HepG2 (cell line): Measurements from ENCODE around the gene KCNAB2. TPM values are rescaled to one million over a fixed set of nuclear protein-coding genes. Genes with fewer than 3 reads are reported as not detected.

ENCODE experiments used
- ATAC-seq: fragments of 200-7000 bp; cut with Tn5 transposase; 3 replicates; pipeline ENCODE4 v1.9.1; 2020; ENCODE audit warnings: mild to moderate bottlenecking, moderate library complexity
- BruUV-seq: library from RNA; stranded (reverse); fragments of 400-500 nt; replicated peaks from 2 replicates; lab custom pipeline; 2021; lab: Mats Ljungman, UMichigan
- CTCF ChIA-PET: fragments of 300-600 bp; formaldehyde crosslinking; extraction: SDS; loops from one replicate; lab custom pipeline; 2021; ENCODE audit warnings: low total read pairs, inconsistent platforms, low intra/inter-chr PET ratio; lab: Yijun Ruan, JAX
- POLR2A ChIA-PET: fragments of 350-600 bp; sonication (Branson Sonifier 250); formaldehyde crosslinking; loops from one replicate; lab custom pipeline; 2020; ENCODE audit warnings: antibody characterized with exemption, inconsistent platforms; lab: Yijun Ruan, JAX
- DNase-seq: peaks from one replicate; pipeline ENCODE4 v3.0.0-alpha.2; 2015; ENCODE audit warnings: low spot score
- FAIRE-seq: peaks from 3 replicates; lab custom pipeline; 2011; peaks lifted over from hg19 to GRCh38; lab: Jason Lieb, UNC
- H2AFZ ChIP-seq: one replicate; pipeline ENCODE4 v1.6.1; 2011; ENCODE audit warnings: low read length, inconsistent platforms
- H3K27ac ChIP-seq: fragments of 300-600 bp; 3 replicates; pipeline ENCODE4 v1.8.0; 2011; ENCODE audit warnings: mixed run types, mild to moderate bottlenecking, mixed read lengths, low read length, inconsistent platforms; ENCODE audit not compliant: insufficient read depth; ENCODE audit errors: extremely low read length
- H3K27me3 ChIP-seq, 2 experiments: fragments of 200-600 bp in 1 of 2; 2 replicates in 1 of 2; 3 replicates in 1 of 2; pipeline versions ENCODE4 v1.6.0 to v1.8.0; 2011; ENCODE audit warnings: low read length in 2 of 2, mild to moderate bottlenecking in 2 of 2, moderate library complexity in 2 of 2, inconsistent platforms in 1 of 2; ENCODE audit not compliant: insufficient read depth in 2 of 2, control insufficient read depth in 1 of 2
- H3K36me3 ChIP-seq, 2 experiments: fragments of 200-600 bp in 1 of 2; replicated peaks in 1 of 2; 2 replicates in 1 of 2; 3 replicates in 1 of 2; pipeline versions ENCODE4 v1.5.1 to v1.8.0; 2011; ENCODE audit warnings: low read length in 2 of 2, inconsistent platforms in 1 of 2; ENCODE audit not compliant: insufficient read depth in 2 of 2, control insufficient read depth in 1 of 2
- H3K4me1 ChIP-seq: 2 replicates; pipeline ENCODE4 v1.5.1; 2012; ENCODE audit warnings: low read length, inconsistent platforms; ENCODE audit not compliant: insufficient read depth
- H3K4me2 ChIP-seq: 2 replicates; pipeline ENCODE4 v1.6.0; 2011; ENCODE audit warnings: low read depth, low read length, inconsistent platforms
- H3K4me3 ChIP-seq, 3 experiments: fragments of 200-600 bp in 1 of 3; sonication (generic), shearing (Covaris generic) in 1 of 3; replicated peaks in 1 of 3; 2 replicates each; pipeline ENCODE4 v1.5.1; 2011 to 2016; ENCODE audit warnings: low read length in 3 of 3, inconsistent platforms in 2 of 3, low read depth in 2 of 3, mild to moderate bottlenecking in 2 of 3, control low read depth in 1 of 3, mixed read lengths in 1 of 3; ENCODE audit not compliant: insufficient read depth in 1 of 3
- H3K79me2 ChIP-seq: one replicate; pipeline ENCODE4 v1.6.1; 2011; ENCODE audit warnings: low read length, inconsistent platforms; ENCODE audit not compliant: insufficient read depth
- H3K9ac ChIP-seq: 2 replicates; pipeline ENCODE4 v1.6.0; 2011; ENCODE audit warnings: mild to moderate bottlenecking, low read depth, low read length, inconsistent platforms; ENCODE audit not compliant: insufficient read depth
- H3K9me3 ChIP-seq: 2 replicates; pipeline ENCODE4 v1.5.1; 2012; ENCODE audit warnings: mild to moderate bottlenecking, low read length
- H4K20me1 ChIP-seq: 2 replicates; pipeline ENCODE4 v1.6.0; 2011; ENCODE audit warnings: inconsistent platforms, mild to moderate bottlenecking, low read length, moderate library complexity; ENCODE audit not compliant: insufficient read depth
- BHLHE40 ChIP-seq: IDR thresholded peaks from 2 replicates; pipeline ENCODE4 v1.6.1; 2011; ENCODE audit warnings: low read length, improper control_type of control experiment
- NR2F2 ChIP-seq: IDR thresholded peaks from 2 replicates; pipeline ENCODE4 v1.6.1; 2012; ENCODE audit warnings: low read depth, inconsistent platforms, borderline replicate concordance
- RARG ChIP-seq: sonication (generic); formaldehyde crosslinking; IDR thresholded peaks from 2 replicates; pipeline ENCODE4 v1.4.0; 2020; ENCODE audit warnings: low read depth, mild to moderate bottlenecking, missing genetic modification reagents
- SMARCC2 ChIP-seq: fragments of 450-650 bp; IDR thresholded peaks from 2 replicates; pipeline ENCODE4 v1.6.1; 2017; ENCODE audit warnings: antibody characterized with exemption, mild to moderate bottlenecking
- TAF1 ChIP-seq: sonication (generic); formaldehyde crosslinking; IDR thresholded peaks from 2 replicates; pipeline ENCODE4 v1.4.0; 2020; ENCODE audit warnings: missing genetic modification reagents
- TAF15 ChIP-seq: fragments of 200-400 bp; formaldehyde crosslinking; IDR thresholded peaks from one replicate; pipeline ENCODE4 v1.6.1; 2018; ENCODE audit warnings: mild to moderate bottlenecking, low read depth, low read length; ENCODE audit not compliant: poor library complexity, severe bottlenecking
- TCF7L2 ChIP-seq: IDR thresholded peaks from 2 replicates; pipeline ENCODE4 v1.6.1; 2011; ENCODE audit warnings: mild to moderate bottlenecking, low read depth, low read length, moderate library complexity
- ZNF251 ChIP-seq: sonication (generic); formaldehyde crosslinking; IDR thresholded peaks from 2 replicates; pipeline ENCODE4 v1.9.0; 2021; ENCODE audit warnings: mild to moderate bottlenecking, missing genetic modification reagents
- ZNF446 ChIP-seq: sonication (generic); formaldehyde crosslinking; IDR thresholded peaks from 2 replicates; pipeline ENCODE4 v1.5.0; 2020; ENCODE audit warnings: mild to moderate bottlenecking, missing genetic modification reagents
- ZNF703 ChIP-seq: sonication (generic); formaldehyde crosslinking; IDR thresholded peaks from 2 replicates; pipeline ENCODE4 v1.5.1; 2020; ENCODE audit warnings: missing genetic modification reagents, mild to moderate bottlenecking, moderate library complexity, borderline replicate concordance
- ZNF746 ChIP-seq: sonication (generic); formaldehyde crosslinking; IDR thresholded peaks from 2 replicates; pipeline ENCODE4 v1.8.0; 2022; ENCODE audit warnings: mild to moderate bottlenecking, missing genetic modification reagents
- ZNF772 ChIP-seq: sonication (generic); formaldehyde crosslinking; IDR thresholded peaks from 2 replicates; pipeline ENCODE4 v1.5.0; 2020; ENCODE audit warnings: mild to moderate bottlenecking, missing genetic modification reagents
- ZNF83 ChIP-seq: sonication (generic); formaldehyde crosslinking; IDR thresholded peaks from 2 replicates; pipeline ENCODE4 v1.4.0; 2020; ENCODE audit warnings: missing genetic modification reagents, mild to moderate bottlenecking, borderline replicate concordance
- WGBS: methylation state at CpG from one replicate; pipeline ENCODE4 v1.1.6; 2017; ENCODE audit warnings: low lambda C conversion rate; 5-methylcytosine and 5-hydroxymethylcytosine counted together
- in situ Hi-C: cut with HindIII; loops from 2 replicates; pipeline ENCODE4 v1.10.0; 2017; ENCODE audit warnings: low pct_unique_long_range_greater_than_20kb; ENCODE audit not compliant: extremely low pct_ligation_motif_present
- intact Hi-C: fragments of 100-400 bp; cut with micrococcal nuclease; formaldehyde crosslinking; loops from one replicate; pipeline ENCODE4 v1.10.0; 2022; ENCODE audit not compliant: unreplicated experiment
- polyA plus RNA-seq, 8 experiments: library from polyadenylated mRNA; depleted of rRNA in 3 of 8; stranded (reverse) in 7 of 8; unstranded in 1 of 8; fragments of >200 nt; fragmentation: Illumina TruSeq in 4 of 8; extraction: Trizol in 4 of 8; gene quantifications; 2 replicates each; pipeline versions ENCODE4 v1.2.1 to v1.2.3, GENCODE V29; 2011 to 2016; ENCODE audit warnings: low read depth in 4 of 8, missing spikeins in 1 of 8, mixed read lengths in 1 of 8; ENCODE audit not compliant: insufficient read depth in 1 of 8
- total RNA-seq, 5 experiments: library from RNA; depleted of rRNA; stranded (reverse); fragments of >200 nt; fragmentation: Illumina TruSeq; extraction: Trizol; gene quantifications; 2 replicates each; pipeline ENCODE4 v1.2.3, GENCODE V29; 2016; ENCODE audit warnings: low read depth in 1 of 5

KCNAB2 gene
- total and polyA plus RNA-seq, 2 of the 13 experiments (the other 11 are each of a cell fraction or from before 2014, with no cell fraction given): 6.2 to 8.8 TPM

GRCh38 chr1:6125366-6125765 lies 79.7 kb downstream of the KCNAB2 start:
- DNase-seq (no peak), FAIRE-seq (no peak), ATAC-seq (no peak)
- Histone ChIP-seq H3K9ac (no peak overlapping the region), H3K79me2 (no peaks in the 10 kb centered on the region), H3K4me1 (peaks cover 23% of the 10 kb centered on the region), H3K27me3 (peaks cover 3 to 32% of the 10 kb centered on the region in 2 experiments; a peak in 3 of 5 replicates), H4K20me1 (no peaks in the 10 kb centered on the region), H3K4me3 (no peak overlapping the region), H3K4me2 (no peak overlapping the region), H3K27ac (no peak overlapping the region), H3K36me3 (no peaks in the 10 kb centered on the region), H2AFZ (no peak overlapping the region), H3K9me3 (no peaks in the 10 kb centered on the region)
- TF ChIP-seq ZNF772 (CRISPR knock-in tag) (no peak), BHLHE40 (no peak), TAF15 (no peak), NR2F2 (no peak), SMARCC2 (no peak), TCF7L2 (no peak), TAF1 (CRISPR knock-in tag) (no peak), ZNF746 (CRISPR knock-in tag) (no peak), ZNF446 (CRISPR knock-in tag) (no peak), RARG (no peak), ZNF703 (CRISPR knock-in tag) (no peak), ZNF251 (no peak), ZNF83 (CRISPR knock-in tag) (no peak)
- ChIA-PET CTCF (no interaction called here), POLR2A (no interaction called here)
- intact Hi-C loops: no loop called here
- in situ Hi-C loops: no loop called here
- WGBS: 64% methylated on average over 5 of the region's 15 CpGs
- no TSS peak for BruUV-seq
